Keratinocyte (primary cell): ENCODE measurements around the gene EXD3. TPM values are rescaled to one million over a fixed set of nuclear protein-coding genes. Genes with fewer than 3 reads are reported as not detected.
A peak's percentile ranks its signal among the peaks of the same experiment; 100 is the strongest.

Source experiments
- DNase-seq: peaks from one replicate; pipeline ENCODE4 v3.0.0-alpha.2; 2011; ENCODE audit warnings: low read depth, missing footprints, low spot score
- FAIRE-seq: peaks from 2 replicates; lab custom pipeline; 2011; peaks lifted over from hg19 to GRCh38; lab: Jason Lieb, UNC
- H2AFZ ChIP-seq: 2 replicates; pipeline ENCODE4 v1.6.0; 2012; ENCODE audit warnings: low read length, control low read depth, inconsistent platforms; ENCODE audit not compliant: control insufficient read depth
- H3K27ac ChIP-seq: 2 replicates; pipeline ENCODE4 v1.5.1; 2011; ENCODE audit warnings: low read length; ENCODE audit not compliant: control insufficient read depth, insufficient read depth
- H3K27me3 ChIP-seq: 3 replicates; pipeline ENCODE4 v1.6.0; 2011; ENCODE audit warnings: low read length; ENCODE audit not compliant: control insufficient read depth, insufficient read depth; ENCODE audit errors: extremely low read depth
- H3K36me3 ChIP-seq, 2 experiments: 2 replicates in 1 of 2; 3 replicates in 1 of 2; pipeline ENCODE4 v1.5.1; 2011; ENCODE audit warnings: low read length in 2 of 2, mild to moderate bottlenecking in 1 of 2; ENCODE audit not compliant: control insufficient read depth in 2 of 2, insufficient read depth in 2 of 2; ENCODE audit errors: extremely low read depth in 1 of 2
- H3K4me1 ChIP-seq: 3 replicates; pipeline ENCODE4 v1.5.1; 2011; ENCODE audit warnings: low read length; ENCODE audit not compliant: control insufficient read depth, insufficient read depth; ENCODE audit errors: extremely low read depth
- H3K4me2 ChIP-seq: 3 replicates; pipeline ENCODE4 v1.6.0; 2011; ENCODE audit warnings: low read depth, low read length; ENCODE audit not compliant: control insufficient read depth, insufficient read depth; ENCODE audit errors: extremely low read depth
- H3K4me3 ChIP-seq, 3 experiments: fragments of 200-600 bp in 1 of 3; sonication (generic) in 1 of 3; 2 replicates in 2 of 3; 3 replicates in 1 of 3; pipeline ENCODE4 v1.5.1; 2011 to 2016; ENCODE audit warnings: low read length in 3 of 3, mild to moderate bottlenecking in 3 of 3, control low read depth in 2 of 3, inconsistent platforms in 1 of 3, low read depth in 1 of 3, mixed read lengths in 1 of 3, mixed run types in 1 of 3, moderate library complexity in 1 of 3; ENCODE audit not compliant: control insufficient read depth in 2 of 3, insufficient read depth in 2 of 3; ENCODE audit errors: extremely low read depth in 1 of 3
- H3K79me2 ChIP-seq: 2 replicates; pipeline ENCODE4 v1.6.0; 2012; ENCODE audit warnings: low read length; ENCODE audit not compliant: control insufficient read depth, insufficient read depth
- H3K9ac ChIP-seq: 3 replicates; pipeline ENCODE4 v1.6.0; 2011; ENCODE audit warnings: low read length; ENCODE audit not compliant: control insufficient read depth, insufficient read depth; ENCODE audit errors: extremely low read depth
- H3K9me1 ChIP-seq: 3 replicates; pipeline ENCODE4 v1.6.0; 2011; ENCODE audit warnings: low read length; ENCODE audit not compliant: control insufficient read depth, insufficient read depth; ENCODE audit errors: extremely low read depth
- H3K9me3 ChIP-seq: 2 replicates; pipeline ENCODE4 v1.5.1; 2012; ENCODE audit warnings: low read depth, low read length; ENCODE audit not compliant: control insufficient read depth
- H4K20me1 ChIP-seq: 3 replicates; pipeline ENCODE4 v1.6.0; 2011; ENCODE audit warnings: low read length; ENCODE audit not compliant: control insufficient read depth, insufficient read depth; ENCODE audit errors: extremely low read depth
- EZH2 ChIP-seq: IDR thresholded peaks from one replicate; pipeline ENCODE4 v1.6.1; 2012; ENCODE audit warnings: inconsistent platforms, mild to moderate bottlenecking, low read length, moderate library complexity
- dilution Hi-C: fragments of 300-500 bp; cut with MboI; formaldehyde crosslinking; loops from one replicate; pipeline ENCODE4 v1.7.0; 2020; ENCODE audit warnings: low sequenced_read_pairs; ENCODE audit not compliant: extremely low pct_ligation_motif_present
- polyA plus RNA-seq, 5 experiments: library from polyadenylated mRNA; depleted of rRNA in 3 of 5; stranded (reverse) in 3 of 5; stranded (forward) in 1 of 5; unstranded in 1 of 5; fragments of >200 nt; gene quantifications; 1 replicate in 1 of 5; 2 replicates in 3 of 5; 3 replicates in 1 of 5; pipeline versions ENCODE4 v1.2.1 to v1.2.3, GENCODE V29; 2011 to 2012; ENCODE audit warnings: missing spikeins in 2 of 5, low read depth in 1 of 5, low replicate concordance in 1 of 5
- TF ChIP-seq, protein P1 (sequence below), 3 experiments: IDR thresholded peaks in 1 of 3; conservative IDR thresholded peaks in 1 of 3; optimal IDR thresholded peaks in 1 of 3; 2 replicates in 2 of 3; 3 replicates in 1 of 3; pipeline versions ENCODE3 to v1.5.1; 2011; ENCODE audit warnings: low read length in 3 of 3, mild to moderate bottlenecking in 3 of 3, moderate library complexity in 2 of 3, control low read depth in 1 of 3, inconsistent platforms in 1 of 3; ENCODE audit not compliant: insufficient read depth in 2 of 3; ENCODE audit errors: extremely low read depth in 1 of 3

Gene EXD3
- polyA plus RNA-seq, 1 donor (not counting 4 experiments of a cell fraction or from before 2014, with no cell fraction given) = 1.5 TPM

DNA sequence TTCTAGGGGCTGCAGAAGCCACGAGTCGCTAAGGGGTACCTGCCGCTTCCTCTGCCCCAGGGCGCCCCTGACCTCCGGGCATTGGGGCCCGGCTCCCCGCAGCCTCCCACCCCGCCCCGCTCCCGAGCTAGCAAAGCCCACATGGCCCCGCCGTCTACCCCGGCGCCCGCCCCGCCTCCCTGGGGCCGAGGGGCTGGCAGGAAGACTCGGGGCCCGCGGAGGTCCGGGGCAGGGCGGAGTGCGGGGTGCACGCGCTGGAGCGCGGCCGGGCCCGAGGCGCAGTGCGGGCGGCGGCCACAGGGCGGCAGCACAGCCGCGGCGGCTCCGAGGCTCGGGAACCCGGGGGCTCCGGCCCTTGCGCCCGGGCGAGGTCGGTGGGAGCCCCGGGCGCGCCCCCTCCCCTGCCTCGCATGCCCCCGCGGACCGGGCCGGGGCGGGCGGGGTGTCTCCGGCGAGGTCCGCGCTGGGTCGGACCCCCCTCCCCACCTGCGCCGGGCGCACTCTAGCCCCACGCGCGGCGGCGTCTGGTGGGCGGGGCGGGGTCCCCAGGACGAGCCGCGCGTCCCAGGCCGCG is 127.6 kb downstream of the EXD3 start:
- H3K79me2 ChIP-seq = no peaks in the 10 kb centered on the region
- no peak overlapping the region for H3K27ac ChIP-seq
- H3K9me1 ChIP-seq = no peaks in the 10 kb centered on the region
- peaks cover 25% of the 10 kb centered on the region for H3K27me3 ChIP-seq
- no peak for FAIRE-seq
- DNase-seq = no peak
- no peaks in the 10 kb centered on the region for H4K20me1 ChIP-seq
- H3K4me3 ChIP-seq = no peak overlapping the region
- H3K9ac ChIP-seq = no peak overlapping the region
- H3K9me3 ChIP-seq = no peaks in the 10 kb centered on the region
- TF ChIP-seq, protein P1, sequence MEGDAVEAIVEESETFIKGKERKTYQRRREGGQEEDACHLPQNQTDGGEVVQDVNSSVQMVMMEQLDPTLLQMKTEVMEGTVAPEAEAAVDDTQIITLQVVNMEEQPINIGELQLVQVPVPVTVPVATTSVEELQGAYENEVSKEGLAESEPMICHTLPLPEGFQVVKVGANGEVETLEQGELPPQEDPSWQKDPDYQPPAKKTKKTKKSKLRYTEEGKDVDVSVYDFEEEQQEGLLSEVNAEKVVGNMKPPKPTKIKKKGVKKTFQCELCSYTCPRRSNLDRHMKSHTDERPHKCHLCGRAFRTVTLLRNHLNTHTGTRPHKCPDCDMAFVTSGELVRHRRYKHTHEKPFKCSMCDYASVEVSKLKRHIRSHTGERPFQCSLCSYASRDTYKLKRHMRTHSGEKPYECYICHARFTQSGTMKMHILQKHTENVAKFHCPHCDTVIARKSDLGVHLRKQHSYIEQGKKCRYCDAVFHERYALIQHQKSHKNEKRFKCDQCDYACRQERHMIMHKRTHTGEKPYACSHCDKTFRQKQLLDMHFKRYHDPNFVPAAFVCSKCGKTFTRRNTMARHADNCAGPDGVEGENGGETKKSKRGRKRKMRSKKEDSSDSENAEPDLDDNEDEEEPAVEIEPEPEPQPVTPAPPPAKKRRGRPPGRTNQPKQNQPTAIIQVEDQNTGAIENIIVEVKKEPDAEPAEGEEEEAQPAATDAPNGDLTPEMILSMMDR (optimal IDR thresholded peaks at IDR 0.05 in 1 of 3, IDR thresholded peaks at IDR 0.05 in 1 of 3, conservative IDR thresholded peaks at IDR 0.05 in 1 of 3; ENCODE audit: extremely low read depth in 1 of 3, insufficient read depth in 2 of 3, low read length in 3 of 3) = peak in 2 of 3 experiments; percentile 39 to 77
- no peak for TF ChIP-seq EZH2
- peaks cover 3% of the 10 kb centered on the region for H3K4me1 ChIP-seq
- H3K4me2 ChIP-seq = peak overlapping the region; percentile 56
- H2AFZ ChIP-seq = no peak overlapping the region
- no peaks in the 10 kb centered on the region for H3K36me3 ChIP-seq
- dilution Hi-C loops = no loop called here

DNA sequence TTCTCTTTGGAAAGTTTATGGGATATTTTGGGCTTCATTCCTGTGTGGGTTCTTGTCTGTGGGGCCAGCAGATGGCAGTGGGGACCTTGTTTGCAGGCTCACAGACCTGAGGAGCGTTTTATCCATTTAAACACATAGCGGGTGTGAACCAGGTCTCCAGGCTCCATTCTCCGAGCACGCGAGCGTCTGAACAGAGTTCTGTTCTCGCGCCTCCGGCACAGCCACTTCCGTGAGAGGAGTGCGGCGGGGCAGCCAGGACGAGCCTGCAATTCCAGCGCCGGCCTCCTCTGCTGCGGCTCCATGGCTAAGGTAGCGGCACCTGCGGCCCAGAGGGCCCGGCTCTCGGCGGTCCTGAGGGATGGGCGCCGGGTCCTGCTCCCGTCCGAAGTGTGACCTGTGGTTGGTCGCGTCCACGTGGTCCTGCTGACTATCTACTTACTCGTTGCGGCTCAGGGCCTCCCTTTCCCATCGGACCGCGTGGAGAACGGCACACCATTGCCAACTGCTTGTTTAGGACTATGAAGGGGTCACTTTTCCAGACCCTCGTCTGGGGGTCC is 128.2 kb downstream of the EXD3 start:
- TF ChIP-seq, protein P1 (optimal IDR thresholded peaks at IDR 0.05 in 1 of 3, IDR thresholded peaks at IDR 0.05 in 1 of 3, conservative IDR thresholded peaks at IDR 0.05 in 1 of 3; ENCODE audit: extremely low read depth in 1 of 3, insufficient read depth in 2 of 3, low read length in 3 of 3) = peak in 2 of 3 experiments; percentile 18 to 53
- TF ChIP-seq EZH2 = no peak
- DNase-seq (no peak), FAIRE-seq (no peak)
- Histone ChIP-seq H3K9me1 (no peaks in the 10 kb centered on the region), H3K27ac (no peak overlapping the region), H3K79me2 (no peaks in the 10 kb centered on the region), H2AFZ (no peak overlapping the region), H4K20me1 (no peaks in the 10 kb centered on the region), H3K4me3 (no peak overlapping the region), H3K4me2 (peak overlapping the region; percentile 56), H3K9me3 (no peaks in the 10 kb centered on the region), H3K27me3 (peaks cover 21% of the 10 kb centered on the region), H3K4me1 (peaks cover 3% of the 10 kb centered on the region), H3K36me3 (no peaks in the 10 kb centered on the region), H3K9ac (no peak overlapping the region)
- dilution Hi-C loops = no loop called here
